8988T (cell line): ENCODE data around the gene PYROXD2.

Source experiments
- DNase-seq: peaks from one replicate; pipeline ENCODE4 v3.0.0; 2011

The PYROXD2 gene

GRCh38 chr10:98433881-98434732, 19.1 kb upstream of the PYROXD2 start:
- DNase-seq: no peak

- DNase-seq: no peak
Observed at GRCh38 chr10:98433371-98433770, 18.4 kb upstream of the PYROXD2 start.

GRCh38 chr10:98432330-98432729, 17.3 kb upstream of the PYROXD2 start:
- no peak for DNase-seq

- no peak for DNase-seq
Observed at GRCh38 chr10:98431016-98431415, 16.0 kb upstream of the PYROXD2 start.

- DNase-seq: no peak
Observed at GRCh38 chr10:98430427-98430826, 15.4 kb upstream of the PYROXD2 start.

- DNase-seq: no peak
Observed at GRCh38 chr10:98429320-98430072, 14.5 kb upstream of the PYROXD2 start.

GRCh38 chr10:98427011-98427515, 12.1 kb upstream of the PYROXD2 start:
- no peak for DNase-seq

- peak; percentile 61 for DNase-seq
Observed at GRCh38 chr10:98425511-98426352, 10.8 kb upstream of the PYROXD2 start.

GRCh38 chr10:98424295-98425254, 9.6 kb upstream of the PYROXD2 start:
- no peak for DNase-seq

GRCh38 chr10:98423691-98424120, 8.7 kb upstream of the PYROXD2 start:
- peak; percentile 73 for DNase-seq

- no peak for DNase-seq
Observed at GRCh38 chr10:98422182-98422581, 7.2 kb upstream of the PYROXD2 start.

GRCh38 chr10:98420786-98421185, 5.8 kb upstream of the PYROXD2 start:
- no peak for DNase-seq

GRCh38 chr10:98419469-98420261, 4.7 kb upstream of the PYROXD2 start:
- no peak for DNase-seq

GRCh38 chr10:98418665-98419468, 3.9 kb upstream of the PYROXD2 start:
- no peak for DNase-seq

GRCh38 chr10:98417973-98418664, 3.1 kb upstream of the PYROXD2 start:
- no peak for DNase-seq

- DNase-seq: no peak
Observed at GRCh38 chr10:98417481-98417959, 2.5 kb upstream of the PYROXD2 start.

GRCh38 chr10:98416606-98417388, 1.8 kb upstream of the PYROXD2 start:
- DNase-seq: no peak

GRCh38 chr10:98415731-98416119, 743 bp upstream of the PYROXD2 start:
- DNase-seq: no peak
